Gastroesophageal sphincter (tissue), 4 donors: Measurements from ENCODE around the gene SOX6. TPM values are rescaled to one million over a fixed set of nuclear protein-coding genes. Genes with fewer than 3 reads are reported as not detected.
"Not testable (repeated sequence)": the region's sequence is repeated elsewhere in the genome, so short reads cannot be mapped to it uniquely, and the experiment has no call there.

ENCODE experiments used
- ATAC-seq: fragments of 150-250 bp; one replicate; pipeline ENCODE4 v1.9.1; 2016; ENCODE audit warnings: mild to moderate bottlenecking, moderate library complexity
- H3K27ac ChIP-seq, 4 donors: fragments of 200-600 bp; sonication (generic) in 3 of 4; 1 replicate in 3 of 4; 2 replicates in 1 of 4; pipeline ENCODE4 v1.5.1; 2016 to 2019
- H3K27me3 ChIP-seq: fragments of 200-600 bp; sonication (generic); one replicate; pipeline ENCODE4 v1.5.1; 2019
- H3K36me3 ChIP-seq, 2 donors: fragments of 200-600 bp; sonication (generic); one replicate each; pipeline ENCODE4 v1.5.1; 2019; ENCODE audit warnings: control low read depth in 1 of 2
- H3K4me1 ChIP-seq, 3 donors: fragments of 200-600 bp; sonication (generic); 1 replicate in 2 of 3; 2 replicates in 1 of 3; pipeline ENCODE4 v1.5.1; 2016 to 2019; ENCODE audit warnings: control low read depth in 2 of 3
- H3K4me3 ChIP-seq, 2 donors: fragments of 200-600 bp; sonication (generic); one replicate each; pipeline ENCODE4 v1.5.1; 2019; ENCODE audit warnings: mild to moderate bottlenecking in 1 of 2, moderate library complexity in 1 of 2
- H3K9me3 ChIP-seq, 3 donors: fragments of 200-600 bp; sonication (generic); one replicate each; pipeline ENCODE4 v1.5.1; 2017 to 2019; ENCODE audit warnings: control low read depth in 2 of 3
- EP300 ChIP-seq: sonication (generic); formaldehyde crosslinking; IDR thresholded peaks from one replicate; pipeline ENCODE4 v1.6.1; 2017; ENCODE audit warnings: antibody characterized with exemption, mild to moderate bottlenecking
- POLR2A ChIP-seq, 2 donors: fragments of 450-650 bp; IDR thresholded peaks; one replicate each; pipeline ENCODE4 v1.6.1; 2017; ENCODE audit warnings: antibody characterized with exemption in 2 of 2, mild to moderate bottlenecking in 2 of 2, moderate library complexity in 1 of 2
- POLR2AphosphoS5 ChIP-seq: sonication (generic); formaldehyde crosslinking; IDR thresholded peaks from one replicate; pipeline ENCODE4 v1.6.1; 2017; ENCODE audit warnings: antibody characterized with exemption
- WGBS, 2 donors: methylation state at CpG; one replicate each; pipeline ENCODE4 v1.1.5; 2018; ENCODE audit warnings: low coverage in 1 of 2; 5-methylcytosine and 5-hydroxymethylcytosine counted together
- total RNA-seq, 4 donors: library from RNA; depleted of rRNA; stranded (reverse); fragments of >200 nt; gene quantifications; one replicate each; pipeline ENCODE4 v1.1.0, GENCODE V29; 2016
- TF ChIP-seq, protein P1 (sequence below), 4 experiments: fragments of 200-600 bp in 2 of 4; fragments of 450-650 bp in 2 of 4; sonication (generic) in 1 of 4; IDR thresholded peaks; one replicate each; pipeline ENCODE4 v1.5.1; 2017 to 2019; ENCODE audit warnings: antibody characterized with exemption in 4 of 4, mild to moderate bottlenecking in 2 of 4, moderate library complexity in 2 of 4

The SOX6 gene
- total RNA-seq, 4 donors from 2014 or later, result 1.2 to 21.9 (median 6.5) TPM

DNA sequence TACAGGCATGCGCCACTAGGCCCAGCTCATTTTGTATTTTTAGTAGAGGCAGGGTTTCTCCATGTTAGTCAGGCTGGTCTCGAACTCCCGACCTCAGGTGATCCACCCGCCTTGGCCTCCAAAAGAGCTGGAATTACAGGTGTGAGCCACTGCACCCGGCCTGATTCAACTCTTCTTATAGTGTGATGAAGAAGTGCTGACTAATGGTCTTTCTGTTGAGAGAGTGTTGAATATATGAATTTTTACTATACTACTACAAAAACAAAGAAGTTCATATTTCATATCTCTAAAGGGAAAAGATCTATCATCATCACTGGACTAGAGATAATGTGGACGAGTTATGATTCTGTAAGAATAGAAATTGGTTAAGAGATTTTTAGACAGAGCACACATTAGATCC is 320.1 kb downstream of the SOX6 start:
- no peaks in the 10 kb centered on the region for H3K27me3 ChIP-seq
- TF ChIP-seq EP300 (no peak), POLR2A (IDR thresholded peaks at IDR 0.05) (no peak), POLR2AphosphoS5 (no peak)
- TF ChIP-seq, protein P1, sequence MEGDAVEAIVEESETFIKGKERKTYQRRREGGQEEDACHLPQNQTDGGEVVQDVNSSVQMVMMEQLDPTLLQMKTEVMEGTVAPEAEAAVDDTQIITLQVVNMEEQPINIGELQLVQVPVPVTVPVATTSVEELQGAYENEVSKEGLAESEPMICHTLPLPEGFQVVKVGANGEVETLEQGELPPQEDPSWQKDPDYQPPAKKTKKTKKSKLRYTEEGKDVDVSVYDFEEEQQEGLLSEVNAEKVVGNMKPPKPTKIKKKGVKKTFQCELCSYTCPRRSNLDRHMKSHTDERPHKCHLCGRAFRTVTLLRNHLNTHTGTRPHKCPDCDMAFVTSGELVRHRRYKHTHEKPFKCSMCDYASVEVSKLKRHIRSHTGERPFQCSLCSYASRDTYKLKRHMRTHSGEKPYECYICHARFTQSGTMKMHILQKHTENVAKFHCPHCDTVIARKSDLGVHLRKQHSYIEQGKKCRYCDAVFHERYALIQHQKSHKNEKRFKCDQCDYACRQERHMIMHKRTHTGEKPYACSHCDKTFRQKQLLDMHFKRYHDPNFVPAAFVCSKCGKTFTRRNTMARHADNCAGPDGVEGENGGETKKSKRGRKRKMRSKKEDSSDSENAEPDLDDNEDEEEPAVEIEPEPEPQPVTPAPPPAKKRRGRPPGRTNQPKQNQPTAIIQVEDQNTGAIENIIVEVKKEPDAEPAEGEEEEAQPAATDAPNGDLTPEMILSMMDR (IDR thresholded peaks at IDR 0.05), result no peak
- no peaks in the 10 kb centered on the region for H3K9me3 ChIP-seq
- WGBS, 2 donors, result 80 to 86% methylated on average over 2 to 4 of the region's 6 CpGs
- no peak overlapping the region for H3K4me3 ChIP-seq
- ATAC-seq, result no peak
- no peaks in the 10 kb centered on the region for H3K36me3 ChIP-seq
- H3K4me1 ChIP-seq, result no peaks in the 10 kb centered on the region
- no peak overlapping the region for H3K27ac ChIP-seq

DNA sequence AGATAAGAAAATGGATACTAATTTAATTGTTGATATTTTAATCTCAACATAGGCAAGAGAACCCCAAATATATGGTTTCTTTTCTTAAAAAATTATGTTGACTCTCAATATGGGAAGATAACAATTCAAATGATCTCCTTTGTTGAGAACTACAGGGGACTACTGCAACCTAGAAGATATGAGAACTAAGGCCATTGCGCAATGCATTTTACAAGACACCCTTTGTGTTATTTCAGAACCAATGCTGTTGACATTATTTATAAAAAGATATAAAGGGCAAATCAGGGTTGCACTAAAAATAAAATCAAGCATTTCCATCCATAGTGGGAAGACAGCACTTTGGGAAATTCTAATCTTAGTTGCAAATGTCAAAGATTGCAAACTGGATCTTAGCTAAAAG is 322.3 kb downstream of the SOX6 start:
- no peaks in the 10 kb centered on the region for H3K9me3 ChIP-seq
- no peak overlapping the region for H3K27ac ChIP-seq
- H3K4me3 ChIP-seq, result no peak overlapping the region
- WGBS, 2 donors, result 75 to 77% methylated on average over 1 of the region's 1 CpG
- H3K4me1 ChIP-seq, result no peaks in the 10 kb centered on the region
- no peak for ATAC-seq
- TF ChIP-seq POLR2A (IDR thresholded peaks at IDR 0.05), result no peak
- no peak for TF ChIP-seq POLR2AphosphoS5
- TF ChIP-seq, protein P1 (IDR thresholded peaks at IDR 0.05), result no peak
- TF ChIP-seq EP300, result no peak
- no peaks in the 10 kb centered on the region for H3K27me3 ChIP-seq
- no peaks in the 10 kb centered on the region for H3K36me3 ChIP-seq

DNA sequence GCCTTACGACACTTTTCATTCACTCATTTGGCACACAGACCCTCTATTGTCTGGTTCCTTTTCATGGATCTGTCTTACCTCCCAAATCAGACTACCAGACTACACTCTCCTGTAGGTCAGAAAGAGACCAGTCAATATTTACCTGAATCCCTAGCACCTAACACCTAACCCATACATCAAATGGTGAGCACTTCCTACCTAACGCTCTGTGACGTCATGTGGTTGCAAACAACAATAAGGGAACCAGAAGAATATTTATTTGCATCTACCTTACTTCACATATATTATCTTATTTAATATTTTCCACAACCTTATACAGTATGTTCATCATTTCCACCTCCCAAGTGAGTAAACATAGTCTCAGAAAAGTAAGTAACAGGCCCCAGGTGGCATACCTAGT is 323.4 kb downstream of the SOX6 start:
- WGBS, 2 donors, result 94 to 100% methylated on average over 2 to 3 of the region's 3 CpGs
- Histone ChIP-seq H3K9me3 (no peaks in the 10 kb centered on the region), H3K4me3 (no peak overlapping the region), H3K27ac (no peak overlapping the region), H3K27me3 (no peaks in the 10 kb centered on the region), H3K4me1 (no peaks in the 10 kb centered on the region), H3K36me3 (no peaks in the 10 kb centered on the region)
- no peak for TF ChIP-seq POLR2A (IDR thresholded peaks at IDR 0.05)
- TF ChIP-seq, protein P1 (IDR thresholded peaks at IDR 0.05), result no peak
- TF ChIP-seq EP300, result no peak
- no peak for TF ChIP-seq POLR2AphosphoS5
- ATAC-seq, result no peak

DNA sequence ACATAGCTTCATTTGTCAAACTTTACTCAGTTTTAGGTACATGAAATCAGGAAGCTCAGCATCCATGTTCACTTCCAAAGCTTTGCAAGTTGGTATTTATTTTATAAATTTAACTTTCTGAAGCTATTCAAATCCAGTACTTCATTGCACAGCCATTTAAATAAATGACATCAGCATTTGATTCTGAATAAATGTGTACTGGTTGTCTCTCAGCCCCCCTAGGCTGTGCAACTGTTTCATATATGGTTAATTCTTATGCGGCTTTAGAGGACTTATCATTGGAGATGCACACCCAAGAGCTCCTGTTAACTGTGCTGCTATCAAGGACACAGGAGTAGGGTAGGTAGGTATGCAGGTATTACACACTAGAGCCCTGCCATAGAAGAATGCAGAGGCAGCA is 325.1 kb downstream of the SOX6 start:
- H3K27me3 ChIP-seq, result no peaks in the 10 kb centered on the region
- H3K27ac ChIP-seq, result no peak overlapping the region
- no peaks in the 10 kb centered on the region for H3K36me3 ChIP-seq
- ATAC-seq, result no peak
- H3K4me3 ChIP-seq, result no peak overlapping the region
- H3K4me1 ChIP-seq, result no peaks in the 10 kb centered on the region
- H3K9me3 ChIP-seq, result no peaks in the 10 kb centered on the region
- 100% methylated on average over 1 of the region's 1 CpG for WGBS, 2 donors
- TF ChIP-seq, protein P1 (IDR thresholded peaks at IDR 0.05), result no peak
- no peak for TF ChIP-seq POLR2AphosphoS5
- TF ChIP-seq EP300, result no peak
- no peak for TF ChIP-seq POLR2A (IDR thresholded peaks at IDR 0.05)

DNA sequence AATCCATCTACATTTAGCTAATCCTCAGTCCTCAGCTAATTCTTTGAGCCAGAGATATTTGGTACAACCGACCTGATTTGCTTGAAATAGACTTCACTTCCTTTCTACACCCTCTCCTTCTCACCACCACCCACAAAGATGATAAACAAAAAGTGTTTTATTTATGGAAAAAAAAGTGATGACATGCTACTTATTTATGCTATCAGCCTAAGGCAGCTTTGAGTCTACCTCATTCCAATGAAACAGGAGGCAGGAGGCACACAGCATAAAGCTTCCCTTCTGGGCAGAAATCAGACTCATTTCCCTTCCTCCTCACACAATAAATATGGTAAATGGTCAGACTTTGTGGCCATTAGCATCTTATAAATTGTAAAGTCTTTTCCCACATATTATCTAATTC is 325.7 kb downstream of the SOX6 start:
- Histone ChIP-seq H3K9me3 (no peaks in the 10 kb centered on the region), H3K36me3 (no peaks in the 10 kb centered on the region), H3K27me3 (no peaks in the 10 kb centered on the region), H3K4me1 (no peaks in the 10 kb centered on the region), H3K27ac (no peak overlapping the region), H3K4me3 (no peak overlapping the region)
- no peak for ATAC-seq
- no peak for TF ChIP-seq EP300
- TF ChIP-seq, protein P1 (IDR thresholded peaks at IDR 0.05), result no peak
- WGBS, 2 donors, result 43 to 44% methylated on average over 1 of the region's 1 CpG

DNA sequence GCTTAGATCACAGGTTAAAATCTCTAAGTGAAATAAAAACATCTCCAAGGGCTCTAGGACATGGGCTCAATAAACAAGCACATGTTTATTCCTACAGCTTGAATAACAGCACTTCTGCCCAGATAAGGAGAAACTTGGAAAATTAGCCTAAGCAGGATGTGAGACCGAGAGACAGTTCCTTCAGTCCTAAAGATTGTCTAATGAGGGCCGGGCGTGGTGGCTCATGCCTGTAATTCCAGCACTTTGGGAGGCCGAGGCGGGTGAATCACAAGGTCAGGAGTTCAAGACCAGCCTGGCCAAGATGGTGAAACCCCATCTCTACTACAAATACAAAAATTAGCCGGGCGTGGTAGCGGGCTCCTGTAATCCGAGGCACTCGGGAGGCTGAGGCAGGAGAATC is 327.2 kb downstream of the SOX6 start:
- ATAC-seq, H3K4me3 ChIP-seq, H3K27me3 ChIP-seq, H3K9me3 ChIP-seq, H3K36me3 ChIP-seq, H3K4me1 ChIP-seq, H3K27ac ChIP-seq: not testable (repeated sequence)
- 91% methylated on average over 7 of the region's 10 CpGs; no CpG with 5 or more reads in 1 of the 2 donors for WGBS, 2 donors
